Liver (tissue), 9 donors: ENCODE measurements around the gene ATE1. TPM values are rescaled to one million over a fixed set of nuclear protein-coding genes. Genes with fewer than 3 reads are reported as not detected.

ENCODE experiments used
- DNase-seq: peaks from one replicate; pipeline ENCODE4 v3.0.0-alpha.2; 2017; ENCODE audit warnings: low spot score
- H3K27ac ChIP-seq, 2 donors: one replicate each; pipeline ENCODE4 v1.7.0; 2013; ENCODE audit warnings: inconsistent platforms in 2 of 2, low read length in 2 of 2, control low read depth in 1 of 2, low read depth in 1 of 2, mild to moderate bottlenecking in 1 of 2
- H3K27me3 ChIP-seq, 4 donors: one replicate each; pipeline versions ENCODE4 v1.6.1 to v1.7.0; 2013; ENCODE audit warnings: low read length in 3 of 4, inconsistent platforms in 1 of 4, mild to moderate bottlenecking in 1 of 4, moderate library complexity in 1 of 4; ENCODE audit not compliant: control insufficient read depth in 4 of 4, insufficient read depth in 4 of 4
- H3K36me3 ChIP-seq, 4 donors: one replicate each; pipeline versions ENCODE4 v1.6.1 to v1.7.0; 2013; ENCODE audit warnings: low read length in 3 of 4, mild to moderate bottlenecking in 3 of 4, low read depth in 1 of 4, moderate library complexity in 1 of 4; ENCODE audit not compliant: control insufficient read depth in 4 of 4, insufficient read depth in 3 of 4
- H3K4me1 ChIP-seq, 4 donors: one replicate each; pipeline versions ENCODE4 v1.6.1 to v1.7.0; 2013; ENCODE audit warnings: low read length in 3 of 4, mild to moderate bottlenecking in 3 of 4, moderate library complexity in 1 of 4; ENCODE audit not compliant: control insufficient read depth in 4 of 4, insufficient read depth in 4 of 4
- H3K4me3 ChIP-seq, 3 donors: one replicate each; pipeline versions ENCODE4 v1.6.1 to v1.7.0; 2013; ENCODE audit warnings: low read length in 3 of 3, control low read depth in 1 of 3, low read depth in 1 of 3, mild to moderate bottlenecking in 1 of 3
- H3K9ac ChIP-seq, 2 donors: one replicate each; pipeline ENCODE4 v1.7.0; 2013; ENCODE audit warnings: low read length in 2 of 2, mild to moderate bottlenecking in 2 of 2, moderate library complexity in 2 of 2, control low read depth in 1 of 2, low read depth in 1 of 2
- H3K9me3 ChIP-seq, 4 donors: one replicate each; pipeline versions ENCODE4 v1.6.1 to v1.7.0; 2013; ENCODE audit warnings: low read length in 3 of 4; ENCODE audit not compliant: control insufficient read depth in 4 of 4
- ATF3 ChIP-seq: IDR thresholded peaks from 2 replicates; pipeline ENCODE4 v1.6.1; 2016; ENCODE audit warnings: antibody characterized with exemption
- CTCF ChIP-seq: fragments of 150-350 bp; IDR thresholded peaks from 2 replicates; pipeline ENCODE4 v1.5.1; 2017; ENCODE audit warnings: improper control_type of control experiment, low read depth, low read length; ENCODE audit not compliant: missing input control
- EGR1 ChIP-seq, 2 donors: IDR thresholded peaks; 2 replicates each; pipeline ENCODE4 v1.6.1; 2016 to 2018; ENCODE audit warnings: antibody characterized with exemption in 2 of 2, low read depth in 2 of 2
- FOXA1 ChIP-seq: IDR thresholded peaks from 2 replicates; pipeline ENCODE4 v1.6.1; 2016; ENCODE audit warnings: antibody characterized with exemption
- FOXA2 ChIP-seq: IDR thresholded peaks from 2 replicates; pipeline ENCODE4 v1.6.1; 2016; ENCODE audit warnings: antibody characterized with exemption
- GABPA ChIP-seq, 2 donors: IDR thresholded peaks in 1 of 2; conservative IDR thresholded peaks in 1 of 2; 2 replicates each; pipeline ENCODE4 v1.6.1; 2016; ENCODE audit warnings: antibody characterized with exemption in 2 of 2, mild to moderate bottlenecking in 1 of 2, moderate library complexity in 1 of 2
- HNF4A ChIP-seq, 2 donors: conservative IDR thresholded peaks; 2 replicates each; pipeline ENCODE4 v1.6.1; 2016; ENCODE audit warnings: antibody characterized with exemption in 2 of 2, mild to moderate bottlenecking in 2 of 2
- HNF4G ChIP-seq: IDR thresholded peaks from 2 replicates; pipeline ENCODE4 v1.6.1; 2016; ENCODE audit warnings: antibody characterized with exemption
- JUND ChIP-seq, 2 donors: IDR thresholded peaks; 2 replicates each; pipeline ENCODE4 v1.6.1; 2016; ENCODE audit warnings: antibody characterized with exemption in 2 of 2
- MAX ChIP-seq: IDR thresholded peaks from 2 replicates; pipeline ENCODE4 v1.6.1; 2016; ENCODE audit warnings: antibody characterized with exemption
- NR2F2 ChIP-seq: IDR thresholded peaks from 2 replicates; pipeline ENCODE4 v1.6.1; 2016; ENCODE audit warnings: antibody characterized with exemption
- RAD21 ChIP-seq, 2 donors: IDR thresholded peaks; 2 replicates each; pipeline ENCODE4 v1.6.1; 2016; ENCODE audit warnings: antibody characterized with exemption in 2 of 2, mild to moderate bottlenecking in 2 of 2
- RXRA ChIP-seq, 2 donors: IDR thresholded peaks; 2 replicates each; pipeline ENCODE4 v1.6.1; 2017 to 2018; ENCODE audit warnings: antibody characterized with exemption in 2 of 2, mild to moderate bottlenecking in 1 of 2
- SP1 ChIP-seq: IDR thresholded peaks from 2 replicates; pipeline ENCODE4 v1.6.1; 2018; ENCODE audit warnings: antibody characterized with exemption, mild to moderate bottlenecking
- TAF1 ChIP-seq: conservative IDR thresholded peaks from 2 replicates; pipeline ENCODE4 v1.6.1; 2016; ENCODE audit warnings: antibody characterized with exemption, mild to moderate bottlenecking
- YY1 ChIP-seq: IDR thresholded peaks from 2 replicates; pipeline ENCODE4 v1.6.1; 2016; ENCODE audit warnings: antibody characterized with exemption, mild to moderate bottlenecking
- ZBTB33 ChIP-seq: IDR thresholded peaks from 2 replicates; pipeline ENCODE4 v1.6.1; 2016; ENCODE audit warnings: antibody characterized with exemption
- WGBS: extraction: QIAGEN DNeasy Blood & Tissue Kit; methylation state at CpG from one replicate; pipeline ENCODE4 v1.1.7; 2013; 5-methylcytosine and 5-hydroxymethylcytosine counted together
- polyA plus RNA-seq, 2 donors: library from polyadenylated mRNA; stranded (reverse) in 1 of 2; unstranded in 1 of 2; fragments of 200-250 nt in 1 of 2; fragments of >200 nt in 1 of 2; fragmentation: Nextera tagmentation in 1 of 2; extraction: Ambion mirVana in 1 of 2; gene quantifications; one replicate each; pipeline versions ENCODE4 v1.2.1 to v1.2.3, GENCODE V29; 2013 to 2015
- total RNA-seq, 2 donors: library from RNA; depleted of rRNA; stranded (reverse); fragments of >200 nt; gene quantifications; one replicate each; pipeline ENCODE4 v1.2.3, GENCODE V29; 2014
- donor health status: healthy.
- donor health status: healthy.
- donor health status: healthy.
- donor health status: healthy.
- donor health status: healthy.

Gene ATE1
- total and polyA plus RNA-seq, 4 donors, result 7.9 to 34.9 (median 13.5) TPM

GRCh38 chr10:121796342-121796741 lies 131.5 kb downstream of the ATE1 start (continued):
- TF ChIP-seq RXRA (IDR thresholded peaks at IDR 0.05), result no peak
- TF ChIP-seq FOXA1, result no peak
- no peak for TF ChIP-seq JUND (IDR thresholded peaks at IDR 0.05)
- TF ChIP-seq FOXA2, result no peak
- no peak for TF ChIP-seq GABPA (IDR thresholded peaks at IDR 0.05 in 1 of 2, conservative IDR thresholded peaks at IDR 0.05 in 1 of 2)
- no peak for TF ChIP-seq NR2F2

GRCh38 chr10:121792198-121792597 lies 135.6 kb downstream of the ATE1 start:
- DNase-seq, result no peak
- Histone ChIP-seq H3K27me3 (no peaks in the 10 kb centered on the region), H3K36me3 (no peaks in the 10 kb centered on the region), H3K27ac (no peak overlapping the region), H3K4me3 (no peak overlapping the region), H3K9ac (no peak overlapping the region), H3K4me1 (peaks cover 0 to 11% (median 9%) of the 10 kb centered on the region in 4 donors), H3K9me3 (no peaks in the 10 kb centered on the region)
- TF ChIP-seq CTCF (no peak), EGR1 (IDR thresholded peaks at IDR 0.05; ENCODE audit: low read depth in 2 of 2) (no peak), JUND (IDR thresholded peaks at IDR 0.05) (no peak), NR2F2 (no peak), RAD21 (IDR thresholded peaks at IDR 0.05) (no peak), GABPA (IDR thresholded peaks at IDR 0.05 in 1 of 2, conservative IDR thresholded peaks at IDR 0.05 in 1 of 2) (no peak), TAF1 (no peak), ATF3 (no peak), MAX (no peak), SP1 (no peak), RXRA (IDR thresholded peaks at IDR 0.05) (no peak), FOXA1 (no peak), FOXA2 (no peak), HNF4G (no peak), HNF4A (conservative IDR thresholded peaks at IDR 0.05) (no peak), YY1 (no peak)
- WGBS, result 89% methylated on average over 3 of the region's 3 CpGs

- TF ChIP-seq TAF1 (no peak), HNF4A (conservative IDR thresholded peaks at IDR 0.05) (no peak), RXRA (IDR thresholded peaks at IDR 0.05) (no peak), NR2F2 (no peak), SP1 (no peak), YY1 (no peak), CTCF (no peak), FOXA1 (no peak), HNF4G (no peak), FOXA2 (no peak), GABPA (IDR thresholded peaks at IDR 0.05 in 1 of 2, conservative IDR thresholded peaks at IDR 0.05 in 1 of 2) (no peak), RAD21 (IDR thresholded peaks at IDR 0.05) (no peak), EGR1 (IDR thresholded peaks at IDR 0.05; ENCODE audit: low read depth in 2 of 2) (no peak), ZBTB33 (no peak)
- 98% methylated on average over 5 of the region's 5 CpGs for whole genome bisulfite sequencing
- DNase-seq, result no peak
- peaks cover 0 to 11% (median 9%) of the 10 kb centered on the region in 4 donors for H3K4me1 ChIP-seq
- H3K9ac ChIP-seq, result no peak overlapping the region
- H3K4me3 ChIP-seq, result no peak overlapping the region
- H3K27me3 ChIP-seq, result no peaks in the 10 kb centered on the region
- H3K36me3 ChIP-seq, result no peaks in the 10 kb centered on the region
- H3K27ac ChIP-seq, result no peak overlapping the region
- no peaks in the 10 kb centered on the region for H3K9me3 ChIP-seq
These were observed 136.1 kb downstream of the ATE1 start for GRCh38 chr10:121791761-121792160.
